ENCODE data around the gene PARP16. TPM values are rescaled to one million over a fixed set of nuclear protein-coding genes. Genes with fewer than 3 reads are reported as not detected.
A peak's percentile ranks its signal among the peaks of the same experiment; 100 is the strongest.
"Not testable (repeated sequence)": the region's sequence is repeated elsewhere in the genome, so short reads cannot be mapped to it uniquely, and the experiment has no call there.

The PARP16 gene
- polyA plus RNA-seq, 2 of the 4 experiments (the other 2 are of a cell fraction), result 7.5 to 9.8 TPM

DNA sequence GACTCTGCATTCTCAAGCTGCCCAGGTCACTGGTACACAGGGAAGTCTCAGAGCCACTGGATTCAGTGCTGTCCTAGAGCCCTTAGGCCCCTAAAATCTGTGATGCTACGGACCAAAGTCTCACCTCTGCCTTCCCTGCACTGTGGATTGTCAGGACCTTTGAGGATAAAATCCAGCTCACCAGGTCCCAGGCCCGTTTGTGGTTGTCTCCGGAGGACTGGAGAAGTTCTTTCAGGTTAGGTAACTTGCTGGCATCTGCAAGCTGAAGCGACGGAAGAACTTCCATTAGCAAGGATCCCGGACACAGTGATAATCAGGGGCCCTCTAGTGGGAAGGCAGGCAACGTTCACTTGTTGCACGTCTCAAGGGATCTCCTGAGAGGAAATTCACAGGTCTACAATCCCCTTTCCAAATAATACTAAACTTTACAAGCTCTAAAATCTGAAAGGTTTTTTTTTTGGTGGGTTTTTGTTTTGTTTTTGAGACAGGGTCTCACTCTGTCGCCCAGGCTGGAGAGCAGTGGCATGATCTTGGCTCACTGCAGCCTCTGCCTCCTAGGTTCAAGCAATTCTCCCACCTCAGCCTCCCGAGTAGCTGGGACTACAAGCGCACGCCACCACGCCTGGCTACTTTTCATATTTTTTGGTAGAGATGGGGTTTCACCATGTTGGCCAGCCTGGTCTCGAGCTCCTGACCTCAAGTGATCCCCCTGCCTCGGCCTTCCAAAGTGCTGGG is 15.7 kb downstream of the PARP16 start:
- Histone ChIP-seq H3K4me1 (peaks cover 13% of the 10 kb centered on the region), H3K27ac (0 out of 6 replicates have a peak overlapping the region, but pooled peaks of 1 of the 2 experiments have one; percentile 30)
- not testable (repeated sequence) for H3K9me3 ChIP-seq, H3K4me3 ChIP-seq, H3K4me2 ChIP-seq
- FAIRE-seq, result peak; percentile 86
- TF ChIP-seq RAD21 (conservative IDR thresholded peaks at IDR 0.05 in 1 of 2, IDR thresholded peaks at IDR 0.05 in 1 of 2) (peak; percentile 85 to 94), SMC3 (IDR thresholded peaks at IDR 0.05) (peak; percentile 90)
- TF ChIP-seq, protein P1, sequence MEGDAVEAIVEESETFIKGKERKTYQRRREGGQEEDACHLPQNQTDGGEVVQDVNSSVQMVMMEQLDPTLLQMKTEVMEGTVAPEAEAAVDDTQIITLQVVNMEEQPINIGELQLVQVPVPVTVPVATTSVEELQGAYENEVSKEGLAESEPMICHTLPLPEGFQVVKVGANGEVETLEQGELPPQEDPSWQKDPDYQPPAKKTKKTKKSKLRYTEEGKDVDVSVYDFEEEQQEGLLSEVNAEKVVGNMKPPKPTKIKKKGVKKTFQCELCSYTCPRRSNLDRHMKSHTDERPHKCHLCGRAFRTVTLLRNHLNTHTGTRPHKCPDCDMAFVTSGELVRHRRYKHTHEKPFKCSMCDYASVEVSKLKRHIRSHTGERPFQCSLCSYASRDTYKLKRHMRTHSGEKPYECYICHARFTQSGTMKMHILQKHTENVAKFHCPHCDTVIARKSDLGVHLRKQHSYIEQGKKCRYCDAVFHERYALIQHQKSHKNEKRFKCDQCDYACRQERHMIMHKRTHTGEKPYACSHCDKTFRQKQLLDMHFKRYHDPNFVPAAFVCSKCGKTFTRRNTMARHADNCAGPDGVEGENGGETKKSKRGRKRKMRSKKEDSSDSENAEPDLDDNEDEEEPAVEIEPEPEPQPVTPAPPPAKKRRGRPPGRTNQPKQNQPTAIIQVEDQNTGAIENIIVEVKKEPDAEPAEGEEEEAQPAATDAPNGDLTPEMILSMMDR (IDR thresholded peaks at IDR 0.05), result peak; percentile 88
- ChIA-PET CTCF (interaction anchor here (0.6 to 23.8 kb wide), 50 partner anchors 8 to 336 kb away, joined by 3 to 408 read pairs (median 5); partner anchors contain the start of genes CILP, CLPX and PARP16), POLR2A (interaction anchor here (0.6 to 1.9 kb wide), 3 partner anchors 80 to 162 kb away, joined by 3 to 16 read pairs (median 5); partner anchors contain the start of gene CLPX)
- ATAC-seq, result peak; percentile 94 to 96
- 36% methylated on average over 15 of the region's 15 CpGs for whole genome bisulfite sequencing (ENCODE audit: missing lambda C conversion rate)
- DNase-seq (ENCODE audit: low read depth in 1 of 2, low spot score in 1 of 2), result peak; percentile 84 to 87

DNA sequence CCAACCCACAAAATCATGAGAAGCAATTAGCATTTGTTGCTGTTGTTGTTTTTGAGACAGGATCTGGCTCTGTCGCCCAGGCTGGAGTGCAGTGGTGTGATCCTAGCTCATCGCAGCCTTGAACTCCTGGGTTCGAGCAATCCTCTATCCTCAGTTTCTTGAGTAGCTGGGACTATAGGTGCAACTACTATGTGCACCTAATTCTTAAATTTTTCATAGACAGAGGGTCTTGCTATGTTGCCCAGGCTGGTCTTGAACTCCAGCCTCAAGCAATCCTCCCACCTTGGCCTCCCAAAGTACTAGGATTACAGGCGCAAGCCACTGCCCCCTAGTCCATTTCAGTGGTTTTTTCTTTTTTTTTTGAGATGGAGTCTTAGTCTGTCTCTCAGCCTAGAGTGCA is 18.3 kb downstream of the PARP16 start:
- WGBS (ENCODE audit: missing lambda C conversion rate), result 91% methylated on average over 4 of the region's 4 CpGs
- DNase-seq (ENCODE audit: low read depth in 1 of 2, low spot score in 1 of 2) (no peak), ATAC-seq (no peak), FAIRE-seq (no peak)
- POLR2A ChIA-PET, result no interaction called here
- H3K9me3 ChIP-seq, result no peaks in the 10 kb centered on the region
- H3K27ac ChIP-seq, result no peak overlapping the region
- H3K4me2 ChIP-seq, result no peak overlapping the region
- H3K4me1 ChIP-seq, result no peaks in the 10 kb centered on the region
- CTCF ChIA-PET, result interaction anchor here (1.2 to 23.8 kb wide), 7 partner anchors 9 to 234 kb away, joined by 3 to 408 read pairs (median 25); partner anchors contain the start of genes CLPX and PARP16
- no peak overlapping the region for H3K4me3 ChIP-seq
- TF ChIP-seq NFE2L2 (conservative IDR thresholded peaks at IDR 0.05; ENCODE audit: low read length) (no peak), ZNF302 (CRISPR knock-in tag; IDR thresholded peaks at IDR 0.05) (no peak), CEBPB (IDR thresholded peaks at IDR 0.05) (no peak), HOXA7 (CRISPR knock-in tag; IDR thresholded peaks at IDR 0.05) (no peak), POLR2A (IDR thresholded peaks at IDR 0.05; ENCODE audit: low read length) (no peak), KDM1A (IDR thresholded peaks at IDR 0.05; ENCODE audit: low read depth) (no peak), MAZ (IDR thresholded peaks at IDR 0.05; ENCODE audit: borderline replicate concordance, low read depth, low read length) (no peak), EHMT2 (IDR thresholded peaks at IDR 0.05; ENCODE audit: low read depth) (no peak), BHLHE40 (IDR thresholded peaks at IDR 0.05; ENCODE audit: low read depth, low read length) (no peak), JUNB (IDR thresholded peaks at IDR 0.05) (no peak), ZFP36 (IDR thresholded peaks at IDR 0.05; ENCODE audit: borderline replicate concordance, partially characterized antibody) (no peak), CHD4 (IDR thresholded peaks at IDR 0.05; ENCODE audit: borderline replicate concordance) (no peak), MAFK (IDR thresholded peaks at IDR 0.05; ENCODE audit: partially characterized antibody) (no peak)
- TF ChIP-seq, protein P2, sequence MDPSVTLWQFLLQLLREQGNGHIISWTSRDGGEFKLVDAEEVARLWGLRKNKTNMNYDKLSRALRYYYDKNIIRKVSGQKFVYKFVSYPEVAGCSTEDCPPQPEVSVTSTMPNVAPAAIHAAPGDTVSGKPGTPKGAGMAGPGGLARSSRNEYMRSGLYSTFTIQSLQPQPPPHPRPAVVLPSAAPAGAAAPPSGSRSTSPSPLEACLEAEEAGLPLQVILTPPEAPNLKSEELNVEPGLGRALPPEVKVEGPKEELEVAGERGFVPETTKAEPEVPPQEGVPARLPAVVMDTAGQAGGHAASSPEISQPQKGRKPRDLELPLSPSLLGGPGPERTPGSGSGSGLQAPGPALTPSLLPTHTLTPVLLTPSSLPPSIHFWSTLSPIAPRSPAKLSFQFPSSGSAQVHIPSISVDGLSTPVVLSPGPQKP (IDR thresholded peaks at IDR 0.05; ENCODE audit: low read depth, low read length), result no peak
- TF ChIP-seq, protein P3, sequence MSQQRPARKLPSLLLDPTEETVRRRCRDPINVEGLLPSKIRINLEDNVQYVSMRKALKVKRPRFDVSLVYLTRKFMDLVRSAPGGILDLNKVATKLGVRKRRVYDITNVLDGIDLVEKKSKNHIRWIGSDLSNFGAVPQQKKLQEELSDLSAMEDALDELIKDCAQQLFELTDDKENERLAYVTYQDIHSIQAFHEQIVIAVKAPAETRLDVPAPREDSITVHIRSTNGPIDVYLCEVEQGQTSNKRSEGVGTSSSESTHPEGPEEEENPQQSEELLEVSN (IDR thresholded peaks at IDR 0.05; ENCODE audit: borderline replicate concordance, low read depth), result no peak
- TF ChIP-seq, protein P4, sequence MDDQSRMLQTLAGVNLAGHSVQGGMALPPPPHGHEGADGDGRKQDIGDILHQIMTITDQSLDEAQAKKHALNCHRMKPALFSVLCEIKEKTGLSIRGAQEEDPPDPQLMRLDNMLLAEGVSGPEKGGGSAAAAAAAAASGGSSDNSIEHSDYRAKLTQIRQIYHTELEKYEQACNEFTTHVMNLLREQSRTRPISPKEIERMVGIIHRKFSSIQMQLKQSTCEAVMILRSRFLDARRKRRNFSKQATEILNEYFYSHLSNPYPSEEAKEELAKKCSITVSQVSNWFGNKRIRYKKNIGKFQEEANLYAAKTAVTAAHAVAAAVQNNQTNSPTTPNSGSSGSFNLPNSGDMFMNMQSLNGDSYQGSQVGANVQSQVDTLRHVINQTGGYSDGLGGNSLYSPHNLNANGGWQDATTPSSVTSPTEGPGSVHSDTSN (IDR thresholded peaks at IDR 0.05), result no peak
- TF ChIP-seq, protein P5, sequence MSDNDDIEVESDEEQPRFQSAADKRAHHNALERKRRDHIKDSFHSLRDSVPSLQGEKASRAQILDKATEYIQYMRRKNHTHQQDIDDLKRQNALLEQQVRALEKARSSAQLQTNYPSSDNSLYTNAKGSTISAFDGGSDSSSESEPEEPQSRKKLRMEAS (IDR thresholded peaks at IDR 0.05), result no peak
- TF ChIP-seq, protein P6, sequence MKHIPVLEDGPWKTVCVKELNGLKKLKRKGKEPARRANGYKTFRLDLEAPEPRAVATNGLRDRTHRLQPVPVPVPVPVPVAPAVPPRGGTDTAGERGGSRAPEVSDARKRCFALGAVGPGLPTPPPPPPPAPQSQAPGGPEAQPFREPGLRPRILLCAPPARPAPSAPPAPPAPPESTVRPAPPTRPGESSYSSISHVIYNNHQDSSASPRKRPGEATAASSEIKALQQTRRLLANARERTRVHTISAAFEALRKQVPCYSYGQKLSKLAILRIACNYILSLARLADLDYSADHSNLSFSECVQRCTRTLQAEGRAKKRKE (CRISPR knock-in tag; IDR thresholded peaks at IDR 0.05; ENCODE audit: low read depth), result no peak
- TF ChIP-seq, protein P7, sequence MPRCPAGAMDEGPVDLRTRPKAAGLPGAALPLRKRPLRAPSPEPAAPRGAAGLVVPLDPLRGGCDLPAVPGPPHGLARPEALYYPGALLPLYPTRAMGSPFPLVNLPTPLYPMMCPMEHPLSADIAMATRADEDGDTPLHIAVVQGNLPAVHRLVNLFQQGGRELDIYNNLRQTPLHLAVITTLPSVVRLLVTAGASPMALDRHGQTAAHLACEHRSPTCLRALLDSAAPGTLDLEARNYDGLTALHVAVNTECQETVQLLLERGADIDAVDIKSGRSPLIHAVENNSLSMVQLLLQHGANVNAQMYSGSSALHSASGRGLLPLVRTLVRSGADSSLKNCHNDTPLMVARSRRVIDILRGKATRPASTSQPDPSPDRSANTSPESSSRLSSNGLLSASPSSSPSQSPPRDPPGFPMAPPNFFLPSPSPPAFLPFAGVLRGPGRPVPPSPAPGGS (IDR thresholded peaks at IDR 0.05), result no peak
